HCT116 (cell line): ENCODE data around the gene METTL15. TPM values are rescaled to one million over a fixed set of nuclear protein-coding genes. Genes with fewer than 3 reads are reported as not detected.

Experiments used
- ATAC-seq: fragments of 200-7000 bp; cut with Tn5 transposase; 2 replicates; pipeline ENCODE4 v1.9.1; 2020; ENCODE audit warnings: mild to moderate bottlenecking, moderate library complexity
- BruUV-seq: library from RNA; stranded (reverse); fragments of 400-500 nt; replicated peaks from 2 replicates; lab custom pipeline; 2021; lab: Mats Ljungman, UMichigan
- CTCF ChIA-PET: fragments of 300-600 bp; sonication (Branson Sonifier 250); formaldehyde crosslinking; loops from one replicate; lab custom pipeline; 2021; ENCODE audit warnings: antibody characterized with exemption; lab: Charles Lee
- POLR2A ChIA-PET: fragments of 300-600, 350-600 bp; sonication (Branson Sonifier 250); formaldehyde crosslinking; loops from one replicate; lab custom pipeline; 2021; ENCODE audit warnings: antibody characterized with exemption; lab: Charles Lee
- RAD21 ChIA-PET, 2 experiments: fragments of 300-600 bp; sonication (Branson Sonifier 250); formaldehyde crosslinking; loops; one replicate each; lab custom pipeline; 2023; ENCODE audit warnings: low total read pairs in 2 of 2; ENCODE audit not compliant: uncharacterized antibody in 2 of 2, unreplicated experiment in 2 of 2, low non-redundant PET in 1 of 2; lab: Charles Lee
- DNase-seq: peaks from one replicate; pipeline ENCODE4 v3.0.0-alpha.2; 2010; ENCODE audit warnings: low read depth, low spot score
- H2AFZ ChIP-seq: fragments of 200-600 bp; shearing (Covaris generic), sonication (generic); 2 replicates; pipeline ENCODE4 v1.6.1; 2017; ENCODE audit warnings: low read depth, mixed run types, mixed read lengths, antibody characterized with exemption, low read length; ENCODE audit not compliant: poor library complexity, severe bottlenecking
- H3K27ac ChIP-seq: 2 replicates; pipeline ENCODE4 v1.5.1; 2012; ENCODE audit warnings: low read depth, low read length
- H3K27me3 ChIP-seq: fragments of 200-600 bp; sonication (generic); 2 replicates; pipeline ENCODE4 v1.6.1; 2016; ENCODE audit warnings: mixed run types, low read length, mixed read lengths; ENCODE audit not compliant: insufficient read depth
- H3K36me3 ChIP-seq, 2 experiments: fragments of 200-500 bp in 1 of 2; fragments of 200-600 bp in 1 of 2; sonication (Bioruptor generic) in 1 of 2; sonication (generic) in 1 of 2; 2 replicates each; pipeline versions ENCODE4 v1.5.1 to v1.6.1; 2014 to 2016; ENCODE audit warnings: low read length in 2 of 2, inconsistent platforms in 1 of 2, mixed read lengths in 1 of 2, mixed run types in 1 of 2; ENCODE audit not compliant: insufficient read depth in 2 of 2, control insufficient read depth in 1 of 2
- H3K4me1 ChIP-seq, 2 experiments: fragments of 200-600 bp in 1 of 2; sonication (generic) in 1 of 2; 2 replicates each; pipeline versions ENCODE4 v1.5.1 to v1.6.1; 2012 to 2017; ENCODE audit warnings: low read length in 2 of 2, inconsistent platforms in 1 of 2, mild to moderate bottlenecking in 1 of 2, mixed read lengths in 1 of 2, mixed run types in 1 of 2, moderate library complexity in 1 of 2; ENCODE audit not compliant: insufficient read depth in 2 of 2, control insufficient read depth in 1 of 2
- H3K4me2 ChIP-seq: fragments of 200-600 bp; sonication (generic); 2 replicates; pipeline ENCODE4 v1.6.1; 2017; ENCODE audit warnings: mixed run types, low read length, mixed read lengths
- H3K4me3 ChIP-seq, 2 experiments: fragments of 200-600 bp in 1 of 2; sonication (generic) in 1 of 2; replicated peaks in 1 of 2; 2 replicates each; pipeline ENCODE4 v1.5.1; 2011 to 2016; ENCODE audit warnings: low read length in 2 of 2, control low read depth in 1 of 2, low read depth in 1 of 2, mild to moderate bottlenecking in 1 of 2, mixed read lengths in 1 of 2, mixed run types in 1 of 2
- H3K79me2 ChIP-seq: fragments of 200-600 bp; sonication (generic); 2 replicates; pipeline ENCODE4 v1.6.1; 2017; ENCODE audit warnings: mild to moderate bottlenecking, mixed run types, low read length, moderate library complexity, mixed read lengths; ENCODE audit not compliant: insufficient read depth
- H3K9ac ChIP-seq: fragments of 200-600 bp; sonication (generic); 2 replicates; pipeline ENCODE4 v1.6.1; 2016; ENCODE audit warnings: low read length, mixed read lengths
- H3K9me2 ChIP-seq: fragments of 200-600 bp; sonication (generic), shearing (Covaris generic); 2 replicates; pipeline ENCODE4 v1.6.1; 2017; ENCODE audit warnings: mixed run types, mild to moderate bottlenecking, moderate library complexity; ENCODE audit not compliant: insufficient read depth
- H3K9me3 ChIP-seq, 2 experiments: fragments of 200-500 bp in 1 of 2; fragments of 200-600 bp in 1 of 2; sonication (Bioruptor generic) in 1 of 2; sonication (generic) in 1 of 2; 2 replicates each; pipeline ENCODE4 v1.6.1; 2014 to 2017; ENCODE audit warnings: low read length in 2 of 2, mixed read lengths in 2 of 2, inconsistent platforms in 1 of 2, low read depth in 1 of 2, mild to moderate bottlenecking in 1 of 2, mixed run types in 1 of 2, moderate library complexity in 1 of 2; ENCODE audit not compliant: control insufficient read depth in 1 of 2, insufficient read depth in 1 of 2
- H4K20me1 ChIP-seq: fragments of 200-600 bp; sonication (generic), shearing (Covaris generic); 2 replicates; pipeline ENCODE4 v1.6.1; 2017; ENCODE audit warnings: mixed run types, mild to moderate bottlenecking, moderate library complexity; ENCODE audit not compliant: insufficient read depth
- ATF3 ChIP-seq: IDR thresholded peaks from 2 replicates; pipeline ENCODE4 v1.6.1; 2012
- CEBPB ChIP-seq: IDR thresholded peaks from 2 replicates; pipeline ENCODE4 v1.6.1; 2012; ENCODE audit warnings: low read depth
- CTCF ChIP-seq, 3 experiments: fragments of 200-600 bp in 1 of 3; sonication (generic) in 1 of 3; IDR thresholded peaks in 2 of 3; conservative IDR thresholded peaks in 1 of 3; 2 replicates each; pipeline ENCODE4 v1.5.1; 2012 to 2017; ENCODE audit warnings: low read depth in 2 of 3, low read length in 2 of 3, antibody characterized with exemption in 1 of 3, borderline replicate concordance in 1 of 3, control low read depth in 1 of 3, mild to moderate bottlenecking in 1 of 3, mixed read lengths in 1 of 3, mixed run types in 1 of 3, moderate library complexity in 1 of 3; ENCODE audit not compliant: insufficient read depth in 1 of 3
- EGR1 ChIP-seq: IDR thresholded peaks from 2 replicates; pipeline ENCODE4 v1.6.1; 2012; ENCODE audit warnings: low read depth
- ELF1 ChIP-seq: IDR thresholded peaks from 2 replicates; pipeline ENCODE4 v1.6.1; 2012; ENCODE audit warnings: low read depth, borderline replicate concordance
- EZH2 ChIP-seq: fragments of 200-600 bp; sonication (generic); IDR thresholded peaks from 2 replicates; pipeline ENCODE4 v1.6.1; 2017; ENCODE audit warnings: antibody characterized with exemption, mixed run types
- POLR2A ChIP-seq: IDR thresholded peaks from 2 replicates; pipeline ENCODE4 v1.7.0; 2011; ENCODE audit warnings: borderline replicate concordance; ENCODE audit not compliant: insufficient read depth, insufficient read length; ENCODE audit errors: extremely low read depth
- POLR2AphosphoS5 ChIP-seq: IDR thresholded peaks from 2 replicates; pipeline ENCODE4 v1.6.1; 2011; ENCODE audit warnings: mild to moderate bottlenecking, low read depth, low read length, moderate library complexity
- REST ChIP-seq: IDR thresholded peaks from 2 replicates; pipeline ENCODE4 v1.6.1; 2012; ENCODE audit warnings: low read depth
- SIN3A ChIP-seq: IDR thresholded peaks from 2 replicates; pipeline ENCODE4 v1.6.1; 2012; ENCODE audit warnings: low read depth
- SP1 ChIP-seq: IDR thresholded peaks from 2 replicates; pipeline ENCODE4 v1.6.1; 2012; ENCODE audit warnings: low read depth
- SRF ChIP-seq: IDR thresholded peaks from 2 replicates; pipeline ENCODE4 v1.6.1; 2012; ENCODE audit warnings: low read depth
- TCF7L2 ChIP-seq: IDR thresholded peaks from 2 replicates; pipeline ENCODE4 v1.7.0; 2011; ENCODE audit warnings: borderline replicate concordance, inconsistent platforms; ENCODE audit not compliant: insufficient read depth, insufficient read length; ENCODE audit errors: extremely low read depth
- YY1 ChIP-seq: IDR thresholded peaks from 2 replicates; pipeline ENCODE4 v1.6.1; 2011; ENCODE audit warnings: low read length, low read depth, moderate library complexity, mild to moderate bottlenecking; ENCODE audit not compliant: insufficient replicate concordance; ENCODE audit errors: extremely low read depth
- ZBTB33 ChIP-seq: IDR thresholded peaks from 2 replicates; pipeline ENCODE4 v1.6.1; 2011; ENCODE audit warnings: mild to moderate bottlenecking, low read length, moderate library complexity; ENCODE audit not compliant: insufficient replicate concordance; ENCODE audit errors: extremely low read depth
- ZFX ChIP-seq: fragments of 450-650 bp; IDR thresholded peaks from 2 replicates; pipeline ENCODE4 v1.6.1; 2017
- intact Hi-C: fragments of 100-400 bp; cut with micrococcal nuclease; formaldehyde crosslinking; loops from 2 replicates; pipeline ENCODE4 v1.10.0; 2022
- total RNA-seq: library from RNA; stranded (reverse); gene quantifications from one replicate; pipeline ENCODE4 v1.2.1, GENCODE V29; 2021; ENCODE audit not compliant: unreplicated experiment

METTL15 gene
- total RNA-seq, 1 experiment from 2014 or later: 25.3 TPM

- no peak overlapping the region for H2AFZ ChIP-seq
- no peaks in the 10 kb centered on the region for H4K20me1 ChIP-seq
- H3K27ac ChIP-seq: no peak overlapping the region
- no peak overlapping the region for H3K4me3 ChIP-seq
- no peaks in the 10 kb centered on the region for H3K9me3 ChIP-seq
- intact Hi-C loops: no loop called here
- no peaks in the 10 kb centered on the region for H3K4me1 ChIP-seq
- H3K79me2 ChIP-seq: peaks cover 8% of the 10 kb centered on the region
- CTCF ChIA-PET: no interaction called here
- no peak for DNase-seq
- ATAC-seq: no peak
- no peaks in the 10 kb centered on the region for H3K36me3 ChIP-seq
- no peaks in the 10 kb centered on the region for H3K9me2 ChIP-seq
- H3K9ac ChIP-seq: no peak overlapping the region
- no TSS peak for BruUV-seq
- no peaks in the 10 kb centered on the region for H3K27me3 ChIP-seq
- TF ChIP-seq ZFX (no peak), SP1 (no peak), ATF3 (no peak), TCF7L2 (no peak), CEBPB (no peak), EGR1 (no peak), POLR2AphosphoS5 (no peak), ZBTB33 (no peak), REST (no peak), EZH2 (no peak), SIN3A (no peak), ELF1 (no peak), YY1 (no peak), CTCF (IDR thresholded peaks at IDR 0.05 in 2 of 3, conservative IDR thresholded peaks at IDR 0.05 in 1 of 3; ENCODE audit: borderline replicate concordance in 1 of 3, insufficient read depth in 1 of 3, low read depth in 2 of 3, low read length in 2 of 3) (no peak), SRF (no peak), POLR2A (no peak)
- H3K4me2 ChIP-seq: no peak overlapping the region
- RAD21 ChIA-PET: no interaction called here
- POLR2A ChIA-PET: no interaction called here
Observed at GRCh38 chr11:28269586-28269985, 161.4 kb downstream of the METTL15 start.
